WTC11 (cell line): Measurements from ENCODE around the gene DENND5A. TPM values are rescaled to one million over a fixed set of nuclear protein-coding genes. Genes with fewer than 3 reads are reported as not detected.

Source experiments
- ATAC-seq: fragments of 200-7000 bp; cut with Tn5 transposase; 2 replicates; pipeline ENCODE4 v1.10.0; 2021; ENCODE audit warnings: mild to moderate bottlenecking, moderate library complexity
- CTCF ChIA-PET: fragments of 300-600 bp; sonication (Branson Sonifier 250); formaldehyde crosslinking; loops from one replicate; lab custom pipeline; 2021; ENCODE audit warnings: antibody characterized with exemption; lab: Charles Lee
- POLR2A ChIA-PET: fragments of 350-600 bp; sonication (Branson Sonifier 250); formaldehyde crosslinking; loops from one replicate; lab custom pipeline; 2021; ENCODE audit warnings: antibody characterized with exemption; lab: Charles Lee
- DNase-seq: peaks from one replicate; pipeline ENCODE4 v3.0.0; 2021; ENCODE audit warnings: low spot score
- H3K27ac Mint-ChIP-seq: 2 replicates; pipeline ENCODE4 v1.8.0; 2021; ENCODE audit warnings: mixed read lengths
- H3K27me3 Mint-ChIP-seq: 2 replicates; pipeline ENCODE4 v1.8.0; 2021; ENCODE audit warnings: low read depth, mild to moderate bottlenecking, moderate library complexity, mixed read lengths
- H3K36me3 Mint-ChIP-seq: 2 replicates; pipeline ENCODE4 v1.8.0; 2021; ENCODE audit warnings: mixed read lengths
- H3K4me1 Mint-ChIP-seq: 2 replicates; pipeline ENCODE4 v1.8.0; 2022; ENCODE audit warnings: mixed read lengths
- H3K4me3 Mint-ChIP-seq: 2 replicates; pipeline ENCODE4 v1.8.0; 2021; ENCODE audit warnings: mild to moderate bottlenecking, moderate library complexity, mixed read lengths
- H3K9me3 Mint-ChIP-seq: 2 replicates; pipeline ENCODE4 v1.8.0; 2021; ENCODE audit warnings: mixed read lengths
- CREM ChIP-seq: sonication (generic); formaldehyde crosslinking; IDR thresholded peaks from 2 replicates; pipeline ENCODE4 v1.8.1; 2022; ENCODE audit warnings: mild to moderate bottlenecking, missing genetic modification reagents, moderate library complexity
- CTCF ChIP-seq: fragments of 200-600 bp; IDR thresholded peaks from 2 replicates; pipeline ENCODE4 v1.8.0; 2022; ENCODE audit warnings: antibody characterized with exemption
- E2F4 ChIP-seq: sonication (generic); formaldehyde crosslinking; IDR thresholded peaks from 2 replicates; pipeline ENCODE4 v1.8.1; 2022; ENCODE audit warnings: low read depth, mild to moderate bottlenecking, moderate library complexity, missing genetic modification reagents, borderline replicate concordance
- ERG ChIP-seq: fragments of 250-450 bp; sonication (Bioruptor Pico); IDR thresholded peaks from 2 replicates; pipeline ENCODE4 v1.8.0; 2021; ENCODE audit warnings: mild to moderate bottlenecking
- ESRRA ChIP-seq: sonication (generic); formaldehyde crosslinking; IDR thresholded peaks from 2 replicates; pipeline ENCODE4 v1.8.1; 2022; ENCODE audit warnings: mild to moderate bottlenecking, missing genetic modification reagents, borderline replicate concordance
- FOXJ3 ChIP-seq: sonication (generic); formaldehyde crosslinking; IDR thresholded peaks from 2 replicates; pipeline ENCODE4 v1.9.0; 2021; ENCODE audit warnings: missing genetic modification reagents, mild to moderate bottlenecking, borderline replicate concordance
- FOXK1 ChIP-seq: sonication (generic); formaldehyde crosslinking; IDR thresholded peaks from 2 replicates; pipeline ENCODE4 v1.8.0; 2022; ENCODE audit warnings: mild to moderate bottlenecking, moderate library complexity, missing genetic modification reagents
- JAZF1 ChIP-seq: fragments of 250-450 bp; sonication (Bioruptor Pico); IDR thresholded peaks from 2 replicates; pipeline ENCODE4 v1.9.0; 2021; ENCODE audit warnings: moderate library complexity, mild to moderate bottlenecking, inconsistent platforms
- JUN ChIP-seq: sonication (generic); formaldehyde crosslinking; IDR thresholded peaks from 2 replicates; pipeline ENCODE4 v1.8.0; 2023; ENCODE audit warnings: mild to moderate bottlenecking, missing genetic modification reagents
- KAT7 ChIP-seq: sonication (generic); formaldehyde crosslinking; IDR thresholded peaks from 2 replicates; pipeline ENCODE4 v1.8.1; 2023; ENCODE audit warnings: missing genetic modification reagents, mild to moderate bottlenecking, borderline replicate concordance
- MLX ChIP-seq: sonication (generic); formaldehyde crosslinking; IDR thresholded peaks from 2 replicates; pipeline ENCODE4 v1.8.1; 2023; ENCODE audit warnings: mild to moderate bottlenecking, missing genetic modification reagents, moderate library complexity
- MYBL2 ChIP-seq: sonication (generic); formaldehyde crosslinking; IDR thresholded peaks from 2 replicates; pipeline ENCODE4 v1.8.1; 2023; ENCODE audit warnings: mild to moderate bottlenecking, moderate library complexity, missing genetic modification reagents
- NFATC4 ChIP-seq: fragments of 250-450 bp; sonication (Bioruptor Pico); IDR thresholded peaks from 2 replicates; pipeline ENCODE4 v1.9.0; 2021; ENCODE audit warnings: mild to moderate bottlenecking
- NR3C1 ChIP-seq: sonication (generic); formaldehyde crosslinking; conservative IDR thresholded peaks from 2 replicates; pipeline ENCODE4 v1.8.1; 2023; ENCODE audit warnings: low read depth, mild to moderate bottlenecking, missing genetic modification reagents
- SP1 ChIP-seq: sonication (generic); formaldehyde crosslinking; conservative IDR thresholded peaks from 2 replicates; pipeline ENCODE4 v1.8.1; 2022; ENCODE audit warnings: missing genetic modification reagents
- STAT6 ChIP-seq: sonication (generic); formaldehyde crosslinking; conservative IDR thresholded peaks from 2 replicates; pipeline ENCODE4 v1.8.1; 2023; ENCODE audit warnings: mild to moderate bottlenecking, low read depth, missing genetic modification reagents, moderate library complexity
- ZNF138 ChIP-seq: sonication (generic); formaldehyde crosslinking; conservative IDR thresholded peaks from 2 replicates; pipeline ENCODE4 v1.8.1; 2022; ENCODE audit warnings: mild to moderate bottlenecking, moderate library complexity, missing genetic modification reagents
- ZNF532 ChIP-seq: fragments of 250-450 bp; sonication (Bioruptor Pico); IDR thresholded peaks from 2 replicates; pipeline ENCODE4 v1.9.0; 2021; ENCODE audit warnings: mild to moderate bottlenecking, borderline replicate concordance
- total RNA-seq: library from RNA; stranded (reverse); gene quantifications from 3 replicates; pipeline ENCODE4 v1.2.3, GENCODE V29; 2021

The DENND5A gene
- total RNA-seq, 1 experiment from 2014 or later, result 69.3 TPM

GRCh38 chr11:9148035-9148434, 117.1 kb downstream of the DENND5A start (continued):
- TF ChIP-seq ZNF532, result no peak
- TF ChIP-seq KAT7 (CRISPR knock-in tag), result no peak
- no peak for TF ChIP-seq CREM (CRISPR knock-in tag)
- no peak for TF ChIP-seq CTCF
- TF ChIP-seq ZNF138 (CRISPR knock-in tag), result no peak
- no peak for TF ChIP-seq NFATC4 (CRISPR knock-in tag)

- no peaks in the 10 kb centered on the region for H3K27me3 Mint-ChIP-seq
- POLR2A ChIA-PET, result interaction anchor here (0.5 kb wide), 1 partner anchor 137 kb away, joined by 8 read pairs; no protein-coding TSS in a partner anchor
- DNase-seq (no peak), ATAC-seq (no peak)
- H3K27ac Mint-ChIP-seq, result no peak overlapping the region
- H3K9me3 Mint-ChIP-seq, result no peaks in the 10 kb centered on the region
- CTCF ChIA-PET, result interaction anchor here (0.9 to 3.7 kb wide), 2 partner anchors 9 to 20 kb away, joined by 3 to 18 read pairs; no protein-coding TSS in a partner anchor
- no peak for TF ChIP-seq E2F4 (CRISPR knock-in tag)
- TF ChIP-seq JAZF1 (CRISPR knock-in tag), result no peak
- TF ChIP-seq JUN, result no peak
- TF ChIP-seq ESRRA (CRISPR knock-in tag), result no peak
- no peak for TF ChIP-seq SP1 (CRISPR knock-in tag)
- no peak for TF ChIP-seq MYBL2 (CRISPR knock-in tag)
- no peak for TF ChIP-seq FOXK1 (CRISPR knock-in tag)
- TF ChIP-seq MLX (CRISPR knock-in tag), result no peak
- no peak for TF ChIP-seq FOXJ3
- TF ChIP-seq STAT6, result no peak
- no peak for TF ChIP-seq NR3C1 (CRISPR knock-in tag)
- TF ChIP-seq ERG (CRISPR knock-in tag), result no peak
- H3K36me3 Mint-ChIP-seq, result peaks cover 72% of the 10 kb centered on the region
- H3K4me3 Mint-ChIP-seq, result no peak overlapping the region
- H3K4me1 Mint-ChIP-seq, result no peaks in the 10 kb centered on the region
Measured at GRCh38 chr11:9146477-9146876, 118.7 kb downstream of the DENND5A start.
